ENCODE data around the gene ZBTB32. TPM values are rescaled to one million over a fixed set of nuclear protein-coding genes. Genes with fewer than 3 reads are reported as not detected.

Gene ZBTB32
- total and polyA plus RNA-seq, 4 donors = 0.47 TPM; not detected in 3

- no peak overlapping the region for H3K4me3 ChIP-seq (ENCODE audit: low read depth in 1 of 3, low read length in 3 of 3)
- H3K27me3 ChIP-seq (ENCODE audit: control insufficient read depth in 4 of 4, insufficient read depth in 4 of 4, low read length in 3 of 4) = no peaks in the 10 kb centered on the region
- H3K4me1 ChIP-seq (ENCODE audit: control insufficient read depth in 4 of 4, insufficient read depth in 4 of 4, low read length in 3 of 4) = peaks cover under 1 to 4% (median 3%) of the 10 kb centered on the region in 4 donors
- no peak overlapping the region for H3K27ac ChIP-seq (ENCODE audit: low read depth in 1 of 2, low read length in 2 of 2)
- 93% methylated on average over 4 of the region's 4 CpGs for WGBS
- H3K9me3 ChIP-seq (ENCODE audit: control insufficient read depth in 4 of 4, low read length in 3 of 4) = no peaks in the 10 kb centered on the region
- TF ChIP-seq JUND (IDR thresholded peaks at IDR 0.05) (no peak), EGR1 (IDR thresholded peaks at IDR 0.05; ENCODE audit: low read depth in 2 of 2) (no peak), NR2F2 (IDR thresholded peaks at IDR 0.05) (no peak), SP1 (IDR thresholded peaks at IDR 0.05) (no peak), RAD21 (IDR thresholded peaks at IDR 0.05) (no peak), MAX (IDR thresholded peaks at IDR 0.05) (no peak), HNF4G (IDR thresholded peaks at IDR 0.05) (no peak), YY1 (IDR thresholded peaks at IDR 0.05) (no peak), FOXA2 (IDR thresholded peaks at IDR 0.05) (no peak), RXRA (IDR thresholded peaks at IDR 0.05) (no peak), TAF1 (conservative IDR thresholded peaks at IDR 0.05) (no peak), HNF4A (conservative IDR thresholded peaks at IDR 0.05) (no peak), GABPA (IDR thresholded peaks at IDR 0.05 in 1 of 2, conservative IDR thresholded peaks at IDR 0.05 in 1 of 2) (no peak)
- TF ChIP-seq, protein P1, sequence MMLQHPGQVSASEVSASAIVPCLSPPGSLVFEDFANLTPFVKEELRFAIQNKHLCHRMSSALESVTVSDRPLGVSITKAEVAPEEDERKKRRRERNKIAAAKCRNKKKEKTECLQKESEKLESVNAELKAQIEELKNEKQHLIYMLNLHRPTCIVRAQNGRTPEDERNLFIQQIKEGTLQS (IDR thresholded peaks at IDR 0.05) = no peak
- TF ChIP-seq, protein P2, sequence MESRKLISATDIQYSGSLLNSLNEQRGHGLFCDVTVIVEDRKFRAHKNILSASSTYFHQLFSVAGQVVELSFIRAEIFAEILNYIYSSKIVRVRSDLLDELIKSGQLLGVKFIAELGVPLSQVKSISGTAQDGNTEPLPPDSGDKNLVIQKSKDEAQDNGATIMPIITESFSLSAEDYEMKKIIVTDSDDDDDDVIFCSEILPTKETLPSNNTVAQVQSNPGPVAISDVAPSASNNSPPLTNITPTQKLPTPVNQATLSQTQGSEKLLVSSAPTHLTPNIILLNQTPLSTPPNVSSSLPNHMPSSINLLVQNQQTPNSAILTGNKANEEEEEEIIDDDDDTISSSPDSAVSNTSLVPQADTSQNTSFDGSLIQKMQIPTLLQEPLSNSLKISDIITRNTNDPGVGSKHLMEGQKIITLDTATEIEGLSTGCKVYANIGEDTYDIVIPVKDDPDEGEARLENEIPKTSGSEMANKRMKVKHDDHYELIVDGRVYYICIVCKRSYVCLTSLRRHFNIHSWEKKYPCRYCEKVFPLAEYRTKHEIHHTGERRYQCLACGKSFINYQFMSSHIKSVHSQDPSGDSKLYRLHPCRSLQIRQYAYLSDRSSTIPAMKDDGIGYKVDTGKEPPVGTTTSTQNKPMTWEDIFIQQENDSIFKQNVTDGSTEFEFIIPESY (IDR thresholded peaks at IDR 0.05) = no peak
- TF ChIP-seq, protein P3, sequence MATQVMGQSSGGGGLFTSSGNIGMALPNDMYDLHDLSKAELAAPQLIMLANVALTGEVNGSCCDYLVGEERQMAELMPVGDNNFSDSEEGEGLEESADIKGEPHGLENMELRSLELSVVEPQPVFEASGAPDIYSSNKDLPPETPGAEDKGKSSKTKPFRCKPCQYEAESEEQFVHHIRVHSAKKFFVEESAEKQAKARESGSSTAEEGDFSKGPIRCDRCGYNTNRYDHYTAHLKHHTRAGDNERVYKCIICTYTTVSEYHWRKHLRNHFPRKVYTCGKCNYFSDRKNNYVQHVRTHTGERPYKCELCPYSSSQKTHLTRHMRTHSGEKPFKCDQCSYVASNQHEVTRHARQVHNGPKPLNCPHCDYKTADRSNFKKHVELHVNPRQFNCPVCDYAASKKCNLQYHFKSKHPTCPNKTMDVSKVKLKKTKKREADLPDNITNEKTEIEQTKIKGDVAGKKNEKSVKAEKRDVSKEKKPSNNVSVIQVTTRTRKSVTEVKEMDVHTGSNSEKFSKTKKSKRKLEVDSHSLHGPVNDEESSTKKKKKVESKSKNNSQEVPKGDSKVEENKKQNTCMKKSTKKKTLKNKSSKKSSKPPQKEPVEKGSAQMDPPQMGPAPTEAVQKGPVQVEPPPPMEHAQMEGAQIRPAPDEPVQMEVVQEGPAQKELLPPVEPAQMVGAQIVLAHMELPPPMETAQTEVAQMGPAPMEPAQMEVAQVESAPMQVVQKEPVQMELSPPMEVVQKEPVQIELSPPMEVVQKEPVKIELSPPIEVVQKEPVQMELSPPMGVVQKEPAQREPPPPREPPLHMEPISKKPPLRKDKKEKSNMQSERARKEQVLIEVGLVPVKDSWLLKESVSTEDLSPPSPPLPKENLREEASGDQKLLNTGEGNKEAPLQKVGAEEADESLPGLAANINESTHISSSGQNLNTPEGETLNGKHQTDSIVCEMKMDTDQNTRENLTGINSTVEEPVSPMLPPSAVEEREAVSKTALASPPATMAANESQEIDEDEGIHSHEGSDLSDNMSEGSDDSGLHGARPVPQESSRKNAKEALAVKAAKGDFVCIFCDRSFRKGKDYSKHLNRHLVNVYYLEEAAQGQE (IDR thresholded peaks at IDR 0.05) = no peak
- TF ChIP-seq, protein P4, sequence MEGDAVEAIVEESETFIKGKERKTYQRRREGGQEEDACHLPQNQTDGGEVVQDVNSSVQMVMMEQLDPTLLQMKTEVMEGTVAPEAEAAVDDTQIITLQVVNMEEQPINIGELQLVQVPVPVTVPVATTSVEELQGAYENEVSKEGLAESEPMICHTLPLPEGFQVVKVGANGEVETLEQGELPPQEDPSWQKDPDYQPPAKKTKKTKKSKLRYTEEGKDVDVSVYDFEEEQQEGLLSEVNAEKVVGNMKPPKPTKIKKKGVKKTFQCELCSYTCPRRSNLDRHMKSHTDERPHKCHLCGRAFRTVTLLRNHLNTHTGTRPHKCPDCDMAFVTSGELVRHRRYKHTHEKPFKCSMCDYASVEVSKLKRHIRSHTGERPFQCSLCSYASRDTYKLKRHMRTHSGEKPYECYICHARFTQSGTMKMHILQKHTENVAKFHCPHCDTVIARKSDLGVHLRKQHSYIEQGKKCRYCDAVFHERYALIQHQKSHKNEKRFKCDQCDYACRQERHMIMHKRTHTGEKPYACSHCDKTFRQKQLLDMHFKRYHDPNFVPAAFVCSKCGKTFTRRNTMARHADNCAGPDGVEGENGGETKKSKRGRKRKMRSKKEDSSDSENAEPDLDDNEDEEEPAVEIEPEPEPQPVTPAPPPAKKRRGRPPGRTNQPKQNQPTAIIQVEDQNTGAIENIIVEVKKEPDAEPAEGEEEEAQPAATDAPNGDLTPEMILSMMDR (IDR thresholded peaks at IDR 0.05; ENCODE audit: low read depth, low read length, missing input control) = no peak
- no peak for DNase-seq (ENCODE audit: low spot score)
- peaks cover 21 to 64% (median 31%) of the 10 kb centered on the region in 4 donors for H3K36me3 ChIP-seq (ENCODE audit: control insufficient read depth in 4 of 4, insufficient read depth in 3 of 4, low read depth in 1 of 4, low read length in 3 of 4)
- no peak overlapping the region for H3K9ac ChIP-seq (ENCODE audit: low read depth in 1 of 2, low read length in 2 of 2)
These were observed 48.8 kb upstream of the ZBTB32 start for GRCh38 chr19:35655600-35655999.
